GM18499 (cell line): ENCODE data around the gene GOLPH3.
"Not testable (repeated sequence)": the region's sequence is repeated elsewhere in the genome, so short reads cannot be mapped to it uniquely, and the experiment has no call there.

Experiments
- ATAC-seq: cut with Tn5 transposase; IDR thresholded peaks from one replicate; pipeline ENCODE4 v1.9.1; 2021; ENCODE audit warnings: moderate number of reproducible peaks; ENCODE audit not compliant: insufficient read depth, unreplicated experiment

GOLPH3 gene

DNA sequence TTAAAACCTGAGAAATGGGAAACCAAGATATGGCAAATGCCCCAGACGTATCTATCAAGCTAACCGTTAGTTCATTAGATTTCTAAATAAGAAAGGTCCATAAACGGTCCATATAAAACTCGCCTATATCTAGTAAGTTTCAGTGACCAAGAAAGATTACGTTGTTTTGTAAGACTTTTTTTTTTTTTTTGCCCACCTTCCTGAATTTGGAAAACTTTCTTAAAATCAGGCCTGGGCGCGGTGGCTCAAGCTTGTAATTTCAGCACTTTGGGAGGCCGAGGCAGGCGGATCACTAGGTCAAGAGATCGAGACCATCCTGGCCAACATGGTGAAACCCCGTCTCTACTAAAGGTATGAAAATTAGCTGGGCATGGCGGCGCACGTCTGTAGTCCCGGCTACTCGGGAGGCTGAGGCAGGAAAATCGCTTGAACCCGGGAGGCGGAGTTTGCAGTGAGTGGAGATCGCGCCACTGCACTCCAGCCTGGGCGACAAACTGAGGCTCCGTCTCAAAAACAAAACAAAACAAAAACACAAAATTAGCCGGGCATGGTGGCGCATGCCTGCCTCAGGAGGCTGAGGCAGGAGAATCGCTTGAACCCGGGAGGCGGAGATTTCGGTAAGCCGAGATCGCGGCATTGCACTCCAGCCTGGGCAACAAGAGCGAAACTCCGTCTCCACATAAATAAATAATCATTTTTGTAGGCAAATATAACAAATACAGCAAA is 1.8 kb downstream of the GOLPH3 start:
- not testable (repeated sequence) for ATAC-seq

DNA sequence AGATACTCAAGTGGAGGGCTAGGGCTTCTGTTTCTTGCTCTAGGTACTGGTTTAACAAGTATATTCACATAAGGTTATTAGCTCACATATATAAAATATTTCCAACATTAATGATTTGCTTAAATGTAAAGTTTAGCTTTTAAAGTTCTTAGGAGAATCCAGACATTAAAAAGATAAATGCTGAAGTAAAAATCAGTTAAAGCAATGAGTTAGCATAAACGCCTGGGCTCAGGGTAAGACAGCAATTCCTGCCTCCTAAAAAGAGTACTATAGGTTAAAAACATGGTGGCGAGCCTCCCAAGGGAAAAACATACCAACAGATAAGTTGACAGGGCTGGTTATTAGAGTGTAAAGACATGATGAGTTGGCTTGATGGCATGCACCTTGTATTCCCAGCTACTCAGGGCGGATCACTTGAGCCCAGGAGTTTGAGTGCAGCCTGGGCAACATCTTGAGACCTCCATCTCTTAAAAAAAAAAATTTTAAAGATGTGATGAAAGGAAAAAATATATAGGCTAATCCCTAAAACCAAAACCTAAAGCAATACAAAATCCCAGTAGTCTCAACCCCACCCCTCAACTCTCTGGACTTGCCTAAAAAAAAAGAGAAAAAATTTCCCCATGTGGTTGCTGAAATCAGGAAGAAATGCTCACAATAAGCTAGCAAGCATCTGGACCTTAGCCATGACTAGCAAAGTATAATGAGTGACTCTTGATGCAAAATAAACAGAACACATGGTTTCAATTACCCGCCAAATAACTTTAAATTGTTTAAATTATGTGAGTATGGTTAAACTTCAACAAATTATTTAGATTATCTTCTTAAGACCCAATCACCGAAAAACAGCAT is 3.6 kb downstream of the GOLPH3 start:
- ATAC-seq = no peak

DNA sequence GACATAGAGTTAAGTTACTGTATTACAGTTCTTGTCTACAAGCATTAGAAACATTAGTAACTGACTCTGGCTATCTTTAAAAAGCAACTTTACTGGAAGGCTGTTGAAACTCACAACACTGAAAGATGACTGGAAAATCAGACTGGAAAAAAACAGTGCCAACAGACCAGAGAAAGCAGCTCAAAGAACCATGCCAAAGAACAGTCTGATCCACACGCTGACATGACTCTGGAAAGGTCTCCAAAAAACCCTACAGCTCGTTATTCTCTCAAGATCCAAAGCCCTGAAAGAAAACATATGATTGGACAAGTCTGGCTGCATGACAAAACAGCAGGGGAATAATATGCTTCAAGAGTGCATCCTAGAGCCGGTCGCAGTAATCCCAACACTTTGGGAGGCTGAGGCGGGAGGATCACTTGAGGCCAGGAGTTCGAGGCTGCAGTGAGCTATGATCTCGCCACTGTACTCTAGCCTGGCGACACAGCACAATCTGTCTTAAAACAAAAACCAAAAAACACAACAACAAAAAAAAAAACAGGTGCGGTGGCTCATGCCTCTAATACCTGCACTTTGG is 5.6 kb downstream of the GOLPH3 start:
- ATAC-seq = no peak

DNA sequence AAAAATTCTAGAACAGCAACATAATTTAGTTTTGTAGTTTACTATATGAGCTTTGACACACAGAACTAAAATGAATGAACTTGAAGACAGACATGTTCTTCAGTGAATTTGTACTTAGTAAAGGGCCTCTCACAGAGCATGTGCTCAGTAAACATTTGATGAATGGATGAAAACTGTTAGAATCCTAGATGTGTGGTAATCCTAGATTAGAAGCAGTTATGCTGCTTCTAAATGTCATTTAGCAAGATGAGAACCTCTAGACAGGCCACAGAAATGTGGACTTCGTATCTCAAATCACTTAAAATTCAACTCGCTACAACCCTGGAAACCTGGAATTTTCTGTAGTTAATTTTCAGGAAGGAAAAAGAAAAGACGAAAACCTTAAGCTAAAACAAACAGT is 8.5 kb downstream of the GOLPH3 start:
- ATAC-seq = no peak

DNA sequence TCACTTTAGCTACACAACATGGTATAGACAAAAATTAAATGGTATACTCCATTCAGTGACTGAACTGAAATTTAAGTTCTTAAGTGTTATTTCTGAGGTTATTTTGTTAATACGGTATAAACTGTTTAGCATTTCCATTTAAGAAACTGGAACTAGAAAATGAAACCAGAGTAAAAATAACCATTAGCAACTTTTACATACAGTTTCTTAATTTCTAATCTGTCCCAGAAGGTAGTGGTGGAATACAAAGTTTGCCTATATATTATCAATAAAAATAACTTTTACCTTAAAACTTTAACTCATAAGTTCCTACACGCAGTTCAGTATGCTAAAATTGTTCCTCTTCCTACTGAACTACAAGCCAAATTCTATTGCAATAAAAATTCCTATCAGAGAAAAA is 10.3 kb downstream of the GOLPH3 start:
- ATAC-seq = no peak

DNA sequence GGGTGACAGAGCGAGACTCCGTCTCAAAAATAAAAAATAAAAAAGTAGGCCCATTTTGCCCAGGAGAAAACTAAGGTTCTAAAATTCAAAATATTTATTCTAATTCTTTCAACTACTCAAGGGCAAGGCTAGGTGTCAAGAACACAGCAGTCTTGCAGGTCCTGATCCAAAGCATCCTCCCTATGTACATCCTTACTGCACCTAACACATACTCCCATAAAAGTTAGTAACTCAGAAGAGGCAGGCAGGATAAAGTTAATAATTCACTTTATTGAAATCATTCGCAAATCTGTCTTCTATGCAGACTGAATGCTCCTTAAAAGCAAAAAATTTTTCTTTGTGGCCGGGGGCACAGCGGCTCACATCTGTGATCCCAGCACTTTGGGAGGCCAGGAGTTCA is 11.1 kb downstream of the GOLPH3 start:
- ATAC-seq = no peak

DNA sequence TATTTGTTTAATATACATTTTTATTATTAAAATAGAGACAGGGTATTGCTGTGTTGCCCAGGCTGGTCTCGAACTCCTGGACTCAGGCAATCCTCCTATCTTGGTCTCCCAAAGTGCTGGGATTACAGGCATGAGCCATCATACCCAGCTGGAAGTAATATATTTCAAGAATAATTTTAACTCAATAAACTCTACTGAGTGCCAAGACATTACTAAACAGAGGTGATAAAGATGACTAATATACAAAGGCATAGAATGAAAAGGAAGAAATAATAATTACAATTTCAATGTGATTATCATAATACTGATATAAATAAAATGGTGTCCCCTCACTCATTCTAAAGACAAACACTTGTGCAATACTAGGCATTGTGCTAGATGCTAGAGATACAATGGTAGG is 13.9 kb downstream of the GOLPH3 start:
- ATAC-seq = no peak

DNA sequence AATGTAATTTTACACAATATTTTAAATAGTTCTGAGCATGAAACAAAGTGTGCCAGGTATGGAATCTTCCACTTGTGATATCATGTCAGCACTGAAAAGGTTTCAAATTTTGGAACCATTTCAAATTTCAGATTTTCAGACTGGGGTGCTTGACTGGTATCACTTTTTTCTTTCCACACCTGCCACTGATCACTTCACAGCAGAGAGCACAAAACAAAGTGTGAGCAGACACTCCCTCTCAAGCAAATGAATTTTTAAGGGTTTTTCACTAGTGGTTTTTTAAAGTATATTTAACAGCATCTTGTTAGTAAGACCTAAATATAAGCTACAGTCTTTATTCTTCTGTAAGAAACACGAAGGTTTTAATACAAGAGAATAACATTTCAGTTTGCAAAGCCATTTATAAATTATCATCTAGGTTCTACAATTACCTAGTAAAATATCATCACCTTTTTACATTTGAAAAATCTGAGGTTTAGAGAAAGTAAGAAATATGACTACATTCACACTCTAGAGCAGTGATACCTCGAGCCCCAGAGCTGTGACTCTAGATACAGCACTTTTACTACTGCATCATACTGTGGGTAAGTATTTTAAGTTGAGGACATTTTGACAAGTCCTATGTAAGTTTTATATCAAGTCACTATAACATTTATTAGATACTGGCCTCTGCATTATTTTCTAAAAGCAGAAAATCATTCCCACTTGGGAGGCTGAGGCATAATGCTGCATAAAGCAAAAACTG is 14.6 kb downstream of the GOLPH3 start:
- no peak for ATAC-seq

DNA sequence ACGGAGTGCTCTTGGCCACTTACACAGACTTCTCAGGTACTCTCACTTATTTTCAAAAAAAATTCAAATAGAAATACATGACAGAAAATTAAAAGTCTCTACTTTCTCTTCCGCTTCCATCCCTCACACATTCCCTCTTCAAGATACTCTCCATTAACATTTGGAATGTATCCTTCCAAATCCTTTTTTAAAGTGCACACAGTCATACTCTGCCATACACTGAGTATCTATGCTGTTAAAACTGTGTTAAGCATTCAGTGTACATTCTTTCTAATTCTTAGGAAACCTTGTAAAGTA is 15.5 kb downstream of the GOLPH3 start:
- ATAC-seq = no peak

DNA sequence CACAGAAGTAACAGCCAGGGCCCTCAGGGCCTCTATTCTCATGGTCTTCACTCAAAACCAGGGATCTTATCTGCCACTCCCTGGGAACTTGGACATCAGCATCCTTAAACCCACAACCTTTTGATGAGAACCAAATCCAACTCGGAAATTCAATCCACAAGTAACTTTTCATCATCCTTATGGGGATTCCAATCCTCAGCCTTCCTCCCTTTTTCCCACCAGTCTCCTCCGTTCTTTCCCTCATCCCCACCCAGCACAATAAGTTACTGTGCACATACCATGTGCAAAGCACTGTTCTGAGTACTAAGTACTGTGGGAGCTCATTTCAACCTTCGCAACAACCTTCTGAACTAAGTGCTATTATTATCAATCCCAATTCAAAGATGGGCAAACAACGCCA is 17.0 kb downstream of the GOLPH3 start:
- no peak for ATAC-seq

DNA sequence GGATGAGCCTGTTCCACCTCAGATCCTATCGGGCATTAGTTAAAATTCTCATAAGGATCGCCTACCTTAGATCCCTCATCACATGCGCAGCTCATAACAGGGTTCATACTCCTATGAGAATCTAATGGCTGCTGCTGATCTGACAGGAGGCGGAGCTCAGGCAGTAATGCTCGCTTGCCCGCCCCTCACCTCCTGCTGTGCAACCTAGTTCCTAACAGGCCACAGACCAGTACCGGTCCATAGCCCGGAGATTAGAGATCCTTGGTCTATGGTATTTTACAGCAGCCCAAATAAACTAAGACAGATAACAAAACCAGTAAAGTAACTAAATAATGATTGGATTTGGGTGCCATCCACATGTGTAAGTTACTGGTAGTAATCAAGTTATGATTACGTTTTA is 17.5 kb downstream of the GOLPH3 start:
- no peak for ATAC-seq

DNA sequence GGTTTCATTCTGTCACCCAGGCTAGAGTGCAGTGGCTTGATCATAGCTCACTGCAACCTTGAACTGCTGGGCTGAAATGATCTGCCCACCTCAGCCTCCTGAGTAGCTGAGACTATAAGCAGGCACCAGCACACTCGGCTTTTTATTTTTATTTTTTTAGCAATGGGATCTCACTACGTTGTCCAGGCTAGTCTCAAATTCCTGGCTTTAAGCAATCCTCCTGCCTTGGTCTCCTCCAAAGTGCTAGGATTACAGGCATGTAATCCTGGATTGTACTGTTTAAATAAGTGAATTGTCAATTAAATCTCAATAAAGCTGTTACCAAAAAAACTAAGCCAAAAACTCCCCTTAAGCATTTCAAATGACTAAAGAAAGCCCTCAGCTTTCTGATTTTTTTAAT is 18.9 kb downstream of the GOLPH3 start:
- no peak for ATAC-seq

DNA sequence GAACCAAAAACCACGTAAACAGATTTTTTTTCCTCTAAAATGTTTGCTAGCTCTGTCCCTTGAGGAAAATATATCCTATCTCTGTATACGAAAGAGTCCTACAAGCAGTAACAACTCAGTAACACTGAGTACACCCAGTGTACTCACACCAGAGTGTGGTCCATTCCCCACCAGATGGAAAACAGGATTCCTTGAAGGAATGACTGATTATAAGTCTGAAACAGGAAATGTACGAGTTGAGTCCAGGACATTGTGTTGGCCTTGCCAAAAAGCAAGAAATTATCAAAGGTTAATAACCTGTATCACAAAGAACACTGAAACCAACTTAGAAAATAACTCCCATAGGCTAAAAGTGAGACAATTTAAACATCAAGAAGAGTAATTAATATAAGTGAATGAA is 20.4 kb downstream of the GOLPH3 start:
- ATAC-seq = no peak

DNA sequence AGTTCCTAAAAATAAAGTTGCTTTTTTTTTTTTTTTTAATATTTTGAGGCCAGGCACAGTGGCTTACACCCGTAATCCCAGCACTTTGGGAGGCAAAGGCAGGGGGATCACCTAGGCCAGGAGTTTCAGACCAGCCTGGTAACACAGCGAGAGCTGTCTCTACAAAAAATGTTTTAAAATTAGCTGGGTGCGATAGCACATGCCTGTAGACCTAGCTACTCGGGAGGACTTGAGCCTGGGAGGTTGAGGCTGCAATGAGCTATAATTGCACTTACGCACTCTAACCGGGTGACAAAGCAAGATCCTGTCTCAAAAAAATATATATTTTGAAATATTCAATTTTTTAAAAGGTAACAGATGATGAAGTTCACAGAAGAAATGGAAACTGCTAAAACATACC is 22.9 kb downstream of the GOLPH3 start:
- no peak for ATAC-seq

DNA sequence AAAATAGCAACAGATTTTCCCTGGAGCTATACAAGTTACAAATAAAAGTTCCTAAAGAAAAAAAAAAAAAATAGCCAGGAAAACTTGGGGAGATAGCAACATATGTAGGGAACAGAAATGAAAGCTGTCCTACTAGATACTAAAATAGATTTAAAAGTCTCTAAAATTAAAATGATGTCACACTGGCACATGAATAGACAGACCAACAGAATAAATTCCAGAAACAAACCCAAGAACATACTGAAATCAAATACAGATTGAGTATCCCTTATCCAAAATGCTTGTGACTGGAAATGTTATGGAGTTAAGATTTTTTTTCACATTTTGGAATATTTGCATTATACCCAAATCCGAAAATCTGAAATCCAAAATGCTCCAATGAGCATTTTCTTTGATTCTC is 23.8 kb downstream of the GOLPH3 start:
- ATAC-seq = no peak

DNA sequence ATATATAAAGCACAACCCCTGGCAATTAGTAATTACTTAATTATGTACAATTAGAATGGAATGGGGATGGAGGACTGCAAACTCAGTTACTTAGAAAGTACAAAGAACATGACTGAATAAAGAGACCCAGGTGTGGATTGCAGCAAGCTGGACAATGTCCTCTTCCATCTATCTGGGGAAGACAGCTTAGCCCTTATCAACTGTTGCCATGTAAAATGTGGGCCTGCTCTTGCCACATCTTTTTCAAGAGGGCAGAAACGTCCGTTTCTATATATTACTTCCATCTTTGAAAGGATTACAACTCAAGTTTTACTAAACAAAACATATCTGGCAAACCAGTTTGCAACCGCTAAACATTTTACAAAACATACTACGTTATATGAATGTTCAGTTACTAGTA is 26.2 kb downstream of the GOLPH3 start:
- ATAC-seq = no peak

DNA sequence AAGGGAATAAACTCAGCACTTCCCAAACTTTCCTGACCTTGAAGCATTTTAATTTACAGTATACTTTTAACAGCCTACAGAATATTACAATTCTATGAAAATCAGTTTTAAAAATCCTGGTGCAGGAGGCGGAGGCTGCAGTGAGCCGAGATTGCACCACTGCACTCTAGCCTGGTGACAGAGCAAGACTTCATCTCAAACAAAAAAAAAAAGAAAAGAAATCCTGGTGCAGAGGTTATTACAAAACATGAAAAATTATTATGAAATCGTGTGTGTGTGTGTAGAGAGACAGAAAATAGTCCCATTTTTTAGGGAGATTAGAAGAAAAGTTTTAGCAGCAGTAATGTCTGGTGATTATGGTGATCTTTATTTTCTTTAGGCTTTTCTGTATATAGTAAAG is 26.9 kb downstream of the GOLPH3 start:
- ATAC-seq = no peak

DNA sequence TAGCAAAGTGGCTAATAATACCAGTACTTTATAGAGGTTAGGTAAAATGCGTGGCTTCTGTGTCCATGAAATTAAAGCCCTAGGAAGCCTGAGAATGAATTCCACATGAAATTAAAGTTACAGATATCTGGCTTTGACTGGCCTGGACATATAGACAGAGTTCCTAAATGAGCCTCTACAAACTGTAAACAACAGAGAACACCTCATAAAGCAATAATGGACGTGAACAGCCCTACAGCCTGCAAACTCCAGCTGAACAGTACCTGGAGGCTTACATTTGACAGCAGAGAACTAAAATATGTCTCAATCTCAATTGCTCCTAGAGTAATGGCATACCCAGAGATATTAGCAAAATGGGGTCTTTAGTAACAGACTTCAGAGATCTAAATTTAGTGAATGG is 28.7 kb downstream of the GOLPH3 start:
- ATAC-seq = no peak

DNA sequence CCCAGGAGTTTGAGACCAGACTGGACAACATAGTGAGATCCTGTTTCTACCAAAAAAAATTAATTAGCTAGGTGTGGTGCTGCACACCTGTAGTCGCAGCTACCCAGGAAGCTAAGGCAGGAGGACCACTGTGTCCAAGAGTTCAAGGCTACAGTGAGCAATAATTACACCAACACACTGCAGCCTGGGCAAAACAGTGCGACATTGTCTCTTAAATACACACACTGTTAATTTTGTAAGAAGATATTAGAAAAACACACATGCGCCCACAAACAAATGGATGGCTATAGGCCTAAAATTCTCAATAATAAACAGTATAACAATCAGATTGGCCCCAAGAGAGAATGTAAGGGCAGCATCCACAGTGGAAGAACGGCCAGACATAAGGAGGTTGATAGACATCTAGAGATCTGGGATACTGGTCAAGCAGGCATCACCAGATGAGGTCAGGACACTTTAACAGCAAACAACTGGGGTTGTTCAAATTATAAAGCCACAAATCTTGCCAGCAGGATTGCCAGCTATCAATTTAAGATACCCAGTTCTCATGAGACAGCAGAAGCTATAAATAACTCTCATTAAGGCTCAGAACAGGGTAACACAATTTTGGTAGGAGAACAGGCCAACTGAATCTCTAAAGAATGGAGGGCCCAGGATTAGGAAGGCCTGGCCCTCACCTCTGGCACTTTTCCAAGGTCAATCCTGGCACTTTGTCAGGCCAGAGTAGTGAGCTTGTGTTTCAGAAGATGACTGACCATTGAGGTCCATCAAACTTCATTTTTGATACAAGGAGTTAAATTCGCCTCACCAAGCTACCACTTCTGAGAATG is 29.5 kb downstream of the GOLPH3 start:
- no peak for ATAC-seq
